ENCODE results near the gene IRAK1.
"Not testable (repeated sequence)": the region's sequence is repeated elsewhere in the genome, so short reads cannot be mapped to it uniquely, and the experiment has no call there.

The IRAK1 gene

GRCh38 chrX:153999359-154000037, 20.2 kb downstream of the IRAK1 start:
- peak overlapping the region in 1 of 2 donors; percentile 48 for H3K27ac Mint-ChIP-seq
- H3K27me3 Mint-ChIP-seq: no peaks in the 10 kb centered on the region
- ATAC-seq: no peak
- H3K9me3 Mint-ChIP-seq: no peaks in the 10 kb centered on the region
- no peak for DNase-seq
- no peak overlapping the region for H3K4me3 Mint-ChIP-seq
- H3K4me1 Mint-ChIP-seq: peaks cover 19% of the 10 kb centered on the region

GRCh38 chrX:153995504-153995903, 24.2 kb downstream of the IRAK1 start:
- no peaks in the 10 kb centered on the region for H3K9me3 Mint-ChIP-seq
- ATAC-seq (no peak), DNase-seq (no peak)
- H3K4me1 Mint-ChIP-seq: peaks cover 9% of the 10 kb centered on the region
- no peak overlapping the region for H3K4me3 Mint-ChIP-seq
- no peak overlapping the region for H3K27ac Mint-ChIP-seq
- H3K27me3 Mint-ChIP-seq: no peaks in the 10 kb centered on the region

GRCh38 chrX:153994398-153994797, 25.3 kb downstream of the IRAK1 start:
- H3K9me3 Mint-ChIP-seq, H3K27me3 Mint-ChIP-seq, ATAC-seq, DNase-seq, H3K4me3 Mint-ChIP-seq, H3K27ac Mint-ChIP-seq: not testable (repeated sequence)
- peaks cover 19% of the 10 kb centered on the region for H3K4me1 Mint-ChIP-seq

GRCh38 chrX:153993978-153994377, 25.7 kb downstream of the IRAK1 start:
- no peak for ATAC-seq
- DNase-seq: no peak
- Mint-ChIP-seq H3K4me3 (no peak overlapping the region), H3K9me3 (no peaks in the 10 kb centered on the region), H3K27me3 (no peaks in the 10 kb centered on the region), H3K27ac (no peak overlapping the region), H3K4me1 (peaks cover 22% of the 10 kb centered on the region)

GRCh38 chrX:153993079-153993478, 26.6 kb downstream of the IRAK1 start:
- Mint-ChIP-seq H3K4me1 (peaks cover 22% of the 10 kb centered on the region), H3K27me3 (no peaks in the 10 kb centered on the region), H3K4me3 (no peak overlapping the region), H3K9me3 (no peaks in the 10 kb centered on the region), H3K27ac (no peak overlapping the region)
- ATAC-seq (no peak), DNase-seq (no peak)

- H3K27me3 Mint-ChIP-seq: no peaks in the 10 kb centered on the region
- H3K27ac Mint-ChIP-seq: no peak overlapping the region
- DNase-seq: no peak
- H3K9me3 Mint-ChIP-seq: no peaks in the 10 kb centered on the region
- no peak for ATAC-seq
- H3K4me3 Mint-ChIP-seq: no peak overlapping the region
- peaks cover 22% of the 10 kb centered on the region for H3K4me1 Mint-ChIP-seq
These were observed 27.5 kb downstream of the IRAK1 start for GRCh38 chrX:153992180-153992579.

GRCh38 chrX:153991013-153991580, 28.6 kb downstream of the IRAK1 start:
- no peak for ATAC-seq
- no peaks in the 10 kb centered on the region for H3K9me3 Mint-ChIP-seq
- H3K27ac Mint-ChIP-seq: peak overlapping the region in 1 of 2 donors; percentile 93
- peak overlapping the region; percentile 17 to 55 for H3K4me3 Mint-ChIP-seq
- H3K27me3 Mint-ChIP-seq: no peaks in the 10 kb centered on the region
- peaks cover 22% of the 10 kb centered on the region for H3K4me1 Mint-ChIP-seq
- no peak for DNase-seq

- DNase-seq (peak in 1 of 2 donors; percentile 33), ATAC-seq (no peak)
- Mint-ChIP-seq H3K27me3 (no peaks in the 10 kb centered on the region), H3K4me3 (peak overlapping the region; percentile 70 to 80), H3K27ac (peak overlapping the region; percentile 86 to 90), H3K4me1 (peaks cover 22% of the 10 kb centered on the region), H3K9me3 (no peaks in the 10 kb centered on the region)
These were observed 29.6 kb downstream of the IRAK1 start for GRCh38 chrX:153989973-153990655.

GRCh38 chrX:153988493-153988892, 31.2 kb downstream of the IRAK1 start:
- Mint-ChIP-seq H3K4me1 (peaks cover 38% of the 10 kb centered on the region), H3K27me3 (no peaks in the 10 kb centered on the region), H3K27ac (no peak overlapping the region)

GRCh38 chrX:153984351-153985178, 35.1 kb downstream of the IRAK1 start:
- peak; percentile 66 for ATAC-seq
- peaks cover 56% of the 10 kb centered on the region for H3K4me1 Mint-ChIP-seq
- DNase-seq: peak; percentile 42 to 58

More at GRCh38 chrX:153988493-153988892, 31.2 kb downstream of the IRAK1 start:
- no peaks in the 10 kb centered on the region for H3K9me3 Mint-ChIP-seq
- ATAC-seq (no peak), DNase-seq (no peak)
- H3K4me3 Mint-ChIP-seq: no peak overlapping the region

GRCh38 chrX:153983321-153983801, 36.3 kb downstream of the IRAK1 start:
- ATAC-seq: no peak
- H3K27ac Mint-ChIP-seq: peak overlapping the region in 1 of 2 donors; percentile 78
- no peaks in the 10 kb centered on the region for H3K9me3 Mint-ChIP-seq
- peak overlapping the region; percentile 70 to 81 for H3K4me3 Mint-ChIP-seq
- no peak for DNase-seq
- H3K27me3 Mint-ChIP-seq: no peaks in the 10 kb centered on the region
- H3K4me1 Mint-ChIP-seq: peaks cover 51% of the 10 kb centered on the region

More at GRCh38 chrX:153984351-153985178, 35.1 kb downstream of the IRAK1 start:
- Mint-ChIP-seq H3K4me3 (peak overlapping the region; percentile 87 to 92), H3K27me3 (no peaks in the 10 kb centered on the region), H3K27ac (peak overlapping the region; percentile 90 to 95), H3K9me3 (no peaks in the 10 kb centered on the region)

GRCh38 chrX:153981771-153982533, 37.8 kb downstream of the IRAK1 start:
- Mint-ChIP-seq H3K4me3 (peak overlapping the region; percentile 70 to 81), H3K9me3 (no peaks in the 10 kb centered on the region), H3K27me3 (no peaks in the 10 kb centered on the region), H3K4me1 (peaks cover 51% of the 10 kb centered on the region), H3K27ac (peak overlapping the region; percentile 85 to 92)
- DNase-seq (peak; percentile 43 to 70), ATAC-seq (peak; percentile 44)

- ATAC-seq (no peak), DNase-seq (no peak)
- Mint-ChIP-seq H3K4me1 (peaks cover 51% of the 10 kb centered on the region), H3K27me3 (no peaks in the 10 kb centered on the region), H3K27ac (peak overlapping the region; percentile 85 to 92), H3K9me3 (no peaks in the 10 kb centered on the region), H3K4me3 (peak overlapping the region; percentile 70 to 81)
These were observed 38.5 kb downstream of the IRAK1 start for GRCh38 chrX:153981231-153981630.

- peaks cover 51% of the 10 kb centered on the region for H3K4me1 Mint-ChIP-seq
- not testable (repeated sequence) for H3K27me3 Mint-ChIP-seq, H3K9me3 Mint-ChIP-seq
- H3K4me3 Mint-ChIP-seq: peak overlapping the region; percentile 77 to 81
- DNase-seq (peak in 1 of 2 donors; percentile 34), ATAC-seq (peak; percentile 63)
- peak overlapping the region; percentile 89 to 96 for H3K27ac Mint-ChIP-seq
These were observed 39.3 kb downstream of the IRAK1 start for GRCh38 chrX:153980394-153980793.

Data from stimulated activated naive CD8-positive, alpha-beta T cell treated with anti-CD3 and anti-CD28 coated beads, Interleukin-15, amount 100 ng/mL, for 72 hours (primary cell).